Thyroid gland (tissue), 4 donors: ENCODE measurements around the gene AGBL4.

Source experiments
- POLR2A ChIP-seq, 2 donors: fragments of 450-650 bp; IDR thresholded peaks; one replicate each; pipeline ENCODE4 v1.6.1; 2017; ENCODE audit warnings: antibody characterized with exemption in 2 of 2, mild to moderate bottlenecking in 2 of 2, moderate library complexity in 1 of 2
- TF ChIP-seq, protein P1 (sequence below), 6 experiments: fragments of 200-600 bp in 3 of 6; fragments of 450-650 bp in 3 of 6; sonication (generic) in 3 of 6; IDR thresholded peaks; one replicate each; pipeline ENCODE4 v1.5.1; 2016 to 2019; ENCODE audit warnings: antibody characterized with exemption in 6 of 6, mild to moderate bottlenecking in 2 of 6, inconsistent platforms in 1 of 6, moderate library complexity in 1 of 6

DNA sequence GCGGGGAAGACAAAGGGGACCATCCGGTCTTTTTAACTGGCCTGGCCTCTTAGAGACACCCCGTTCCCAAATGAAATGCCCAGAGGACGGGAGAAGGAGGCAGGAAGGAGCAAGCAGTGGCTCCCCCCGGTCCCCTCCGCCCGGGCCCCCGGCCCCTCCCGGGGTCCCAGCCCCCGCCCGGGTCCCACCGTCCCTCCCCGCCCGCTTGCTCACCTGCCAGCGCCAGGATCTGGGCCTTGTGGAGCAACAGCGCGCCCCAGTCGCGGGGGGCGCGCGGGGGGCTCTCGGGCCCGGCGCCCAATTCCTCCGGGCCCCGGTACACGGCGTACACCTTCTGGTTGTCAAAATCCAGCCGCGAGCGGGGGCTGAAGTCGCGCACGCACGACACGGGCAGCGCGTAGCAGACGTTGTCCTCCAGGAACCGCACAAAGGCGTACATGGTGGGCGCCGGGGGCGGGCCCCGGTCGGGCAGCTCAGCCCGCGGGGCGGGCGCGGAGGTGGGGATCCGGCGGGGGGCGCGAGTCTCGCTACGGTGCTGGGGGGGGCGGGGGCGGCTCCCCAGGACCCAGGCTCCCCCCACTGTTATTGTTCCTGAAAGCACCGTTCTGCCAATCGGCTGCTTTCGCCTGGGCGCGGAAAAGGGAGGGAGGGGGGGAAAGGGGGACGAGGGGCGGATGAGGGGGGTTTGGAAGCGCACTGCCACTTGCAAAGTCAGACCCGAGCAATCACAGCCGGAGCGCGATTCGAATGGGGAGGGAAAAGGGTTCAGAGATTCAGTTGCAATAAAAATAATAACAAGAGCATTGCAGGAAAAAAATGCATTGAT lies 1247.1 kb downstream of the AGBL4 start, which contains the start of gene BEND5:
- TF ChIP-seq, protein P1, sequence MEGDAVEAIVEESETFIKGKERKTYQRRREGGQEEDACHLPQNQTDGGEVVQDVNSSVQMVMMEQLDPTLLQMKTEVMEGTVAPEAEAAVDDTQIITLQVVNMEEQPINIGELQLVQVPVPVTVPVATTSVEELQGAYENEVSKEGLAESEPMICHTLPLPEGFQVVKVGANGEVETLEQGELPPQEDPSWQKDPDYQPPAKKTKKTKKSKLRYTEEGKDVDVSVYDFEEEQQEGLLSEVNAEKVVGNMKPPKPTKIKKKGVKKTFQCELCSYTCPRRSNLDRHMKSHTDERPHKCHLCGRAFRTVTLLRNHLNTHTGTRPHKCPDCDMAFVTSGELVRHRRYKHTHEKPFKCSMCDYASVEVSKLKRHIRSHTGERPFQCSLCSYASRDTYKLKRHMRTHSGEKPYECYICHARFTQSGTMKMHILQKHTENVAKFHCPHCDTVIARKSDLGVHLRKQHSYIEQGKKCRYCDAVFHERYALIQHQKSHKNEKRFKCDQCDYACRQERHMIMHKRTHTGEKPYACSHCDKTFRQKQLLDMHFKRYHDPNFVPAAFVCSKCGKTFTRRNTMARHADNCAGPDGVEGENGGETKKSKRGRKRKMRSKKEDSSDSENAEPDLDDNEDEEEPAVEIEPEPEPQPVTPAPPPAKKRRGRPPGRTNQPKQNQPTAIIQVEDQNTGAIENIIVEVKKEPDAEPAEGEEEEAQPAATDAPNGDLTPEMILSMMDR (IDR thresholded peaks at IDR 0.05), result no peak
- TF ChIP-seq POLR2A (IDR thresholded peaks at IDR 0.05), result no peak
